Cardiac septum (tissue), 1 donor: ENCODE data around the gene GALM. TPM values are rescaled to one million over a fixed set of nuclear protein-coding genes. Genes with fewer than 3 reads are reported as not detected.
"Not testable (repeated sequence)": the region's sequence is repeated elsewhere in the genome, so short reads cannot be mapped to it uniquely, and the experiment has no call there.

ENCODE experiments used
- DNase-seq: peaks from one replicate; pipeline ENCODE4 v3.0.0-alpha.2; 2020; ENCODE audit warnings: low spot score
- intact Hi-C: fragments of 100-400 bp; cut with DNase I; formaldehyde crosslinking; loops from one replicate; pipeline ENCODE4 v1.14.0; 2022
- total RNA-seq: library from RNA; stranded (reverse); fragmentation: NEBNext Ultra II Directional; extraction: Animal tissue kit (Norgen Biotek cat#: 25700); gene quantifications from one replicate; pipeline ENCODE4 v1.2.1, GENCODE V29; 2021
- donor health status: DM: no; HTN: no; CAD: no.

Gene GALM
- total RNA-seq, 1 donor from 2014 or later = 8.5 TPM

DNA sequence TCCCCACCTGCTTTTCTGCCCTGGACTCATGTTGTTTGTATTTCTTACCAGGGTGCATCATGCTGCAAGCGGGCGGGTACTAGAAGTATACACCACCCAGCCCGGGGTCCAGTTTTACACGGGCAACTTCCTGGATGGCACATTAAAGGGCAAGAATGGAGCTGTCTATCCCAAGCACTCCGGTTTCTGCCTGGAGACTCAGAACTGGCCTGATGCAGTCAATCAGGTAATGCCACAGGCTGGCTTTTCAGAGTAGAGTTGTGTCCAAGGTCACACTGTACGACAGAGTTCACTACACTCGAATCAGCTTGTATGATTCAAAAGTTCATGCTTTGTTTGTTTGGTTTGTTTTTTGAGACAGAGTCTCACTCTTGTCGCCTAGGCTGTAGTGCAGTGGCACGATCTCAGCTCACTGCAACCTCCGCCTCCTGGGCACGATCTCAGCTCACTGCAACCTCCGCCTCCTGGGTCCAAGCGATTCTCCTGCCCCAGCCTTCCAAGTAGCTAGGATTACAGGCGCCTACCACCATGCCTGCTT, 65.8 kb downstream of the GALM start:
- no peak for DNase-seq
- intact Hi-C loops = no loop called here

GRCh38 chr2:38733300-38733971, 67.5 kb downstream of the GALM start:
- intact Hi-C loops = no loop called here
- no peak for DNase-seq

- intact Hi-C loops = no loop called here
- DNase-seq = no peak
These were observed 68.6 kb downstream of the GALM start for GRCh38 chr2:38734299-38735058.

- intact Hi-C loops = no loop called here
These were observed 70.0 kb downstream of the GALM start for GRCh38 chr2:38735999-38736320.

DNA sequence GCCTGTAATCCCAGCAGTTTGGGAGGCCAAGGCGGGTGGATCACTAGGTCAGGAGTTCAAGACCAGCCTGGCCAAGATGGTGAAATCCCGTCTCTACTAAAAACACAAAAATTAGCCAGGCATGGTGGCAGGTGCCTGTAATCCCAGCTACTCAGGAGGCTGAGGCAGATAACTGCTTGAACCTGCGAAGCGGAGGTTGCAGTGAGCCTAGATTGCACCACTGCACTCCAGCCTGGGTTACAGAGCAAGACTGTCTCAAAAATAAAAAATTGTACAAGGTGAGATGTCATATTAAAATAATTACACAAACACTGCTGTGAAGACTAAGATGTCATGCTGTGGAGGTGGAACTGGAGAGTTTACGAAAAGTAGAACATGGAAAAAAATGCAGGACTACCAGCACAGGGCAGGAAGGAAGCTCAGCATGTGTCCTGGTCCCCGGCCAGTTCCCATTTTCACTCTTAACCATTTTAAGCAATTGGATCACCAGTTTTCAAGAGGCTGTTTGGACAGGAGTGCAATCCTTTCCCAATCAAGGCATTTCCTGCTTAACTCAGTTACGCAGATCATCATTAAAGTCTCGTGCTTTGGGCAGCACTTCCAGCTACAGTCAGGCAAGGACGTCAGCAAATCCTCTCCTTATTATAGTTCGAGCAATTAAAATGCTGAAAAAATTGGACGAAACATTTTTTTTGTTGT, 71.2 kb downstream of the GALM start:
- intact Hi-C loops, DNase-seq: not testable (repeated sequence)

More at GRCh38 chr2:38735999-38736320, 70.0 kb downstream of the GALM start:
- DNase-seq = no peak

GRCh38 chr2:38737925-38738324, 72.0 kb downstream of the GALM start:
- DNase-seq = no peak
- intact Hi-C loops = no loop called here

GRCh38 chr2:38739524-38739923, 73.6 kb downstream of the GALM start:
- intact Hi-C loops = no loop called here
- no peak for DNase-seq

DNA sequence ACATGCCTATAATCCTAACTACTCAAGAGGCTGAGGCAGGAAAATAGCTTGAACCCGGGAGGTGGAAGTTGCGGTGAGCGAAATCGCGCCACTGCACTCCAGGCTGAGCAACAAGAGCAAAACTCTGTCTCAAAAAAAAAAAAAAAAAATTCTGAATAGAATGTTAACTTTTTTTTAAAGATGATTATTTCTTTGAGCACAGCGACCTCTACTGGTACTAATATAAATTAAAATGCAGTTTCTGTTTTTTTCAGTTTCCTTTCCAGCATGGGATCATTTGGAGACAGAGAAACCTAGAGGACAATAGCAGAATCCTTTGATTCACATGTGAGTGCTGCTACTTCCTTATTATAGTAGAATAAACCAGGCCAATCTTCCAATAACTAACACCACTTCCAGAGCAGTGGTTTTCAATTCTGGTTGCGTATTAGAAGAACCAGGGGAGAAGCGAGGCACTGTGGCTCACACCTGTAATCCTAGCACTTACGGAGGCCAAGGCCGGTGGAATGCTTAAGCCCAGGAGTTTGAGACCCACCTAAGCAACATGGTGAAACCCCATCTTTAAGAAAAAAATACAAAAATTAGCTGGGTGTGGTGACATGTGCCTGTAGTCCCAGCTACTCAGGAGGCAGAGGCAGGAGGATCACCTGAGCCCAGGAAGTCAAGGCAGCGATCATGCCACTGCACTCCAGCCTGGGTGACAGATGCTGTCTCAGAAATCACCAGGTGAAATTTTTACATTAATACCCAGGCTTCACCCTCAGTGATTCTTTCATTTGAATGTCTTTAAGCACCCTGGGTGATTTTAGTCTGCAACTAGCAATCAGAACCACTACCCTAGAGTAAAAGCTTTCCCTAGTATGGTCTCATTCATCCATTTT, 75.2 kb downstream of the GALM start:
- no peak for DNase-seq
- intact Hi-C loops = loop anchor here (5.0 kb wide), 3 partner anchors 159 to 424 kb away; no protein-coding TSS in a partner anchor

DNA sequence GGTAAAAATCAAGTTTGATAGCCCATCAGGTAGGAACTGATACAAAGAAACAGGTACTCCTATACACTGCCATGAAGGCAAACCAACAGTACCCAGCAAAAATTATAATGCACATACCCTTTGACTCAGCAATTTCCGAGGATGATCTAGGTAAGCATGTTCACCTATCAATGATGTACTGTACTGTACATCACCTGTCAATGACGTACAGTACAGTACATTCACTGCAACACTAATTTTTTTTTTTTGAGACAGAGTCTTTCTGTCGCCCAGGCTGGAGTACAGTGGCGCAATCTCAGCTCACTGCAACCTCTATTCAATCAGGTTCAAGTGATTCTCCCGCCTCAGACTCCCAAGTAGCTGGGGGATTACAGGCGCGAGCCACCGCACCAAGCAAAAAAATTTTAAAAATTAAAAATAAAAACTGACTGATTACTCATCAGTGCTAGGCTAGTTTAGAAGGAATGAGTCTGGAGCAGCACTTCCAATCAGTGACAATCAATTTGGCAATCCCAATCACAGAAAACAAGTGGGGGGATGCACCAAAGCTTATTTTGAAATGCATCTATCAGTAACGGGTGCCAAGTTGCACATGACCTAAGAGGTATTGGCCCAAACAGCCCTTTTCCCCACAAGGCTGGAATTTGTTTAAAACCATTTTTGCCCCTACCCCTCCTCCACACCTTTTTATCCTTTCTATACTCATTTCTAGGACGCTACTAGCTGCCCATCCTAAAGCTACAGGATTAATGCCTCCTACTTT, 77.1 kb downstream of the GALM start:
- DNase-seq = no peak
- intact Hi-C loops = loop anchor here (5.0 kb wide), 3 partner anchors 161 to 426 kb away; no protein-coding TSS in a partner anchor

DNA sequence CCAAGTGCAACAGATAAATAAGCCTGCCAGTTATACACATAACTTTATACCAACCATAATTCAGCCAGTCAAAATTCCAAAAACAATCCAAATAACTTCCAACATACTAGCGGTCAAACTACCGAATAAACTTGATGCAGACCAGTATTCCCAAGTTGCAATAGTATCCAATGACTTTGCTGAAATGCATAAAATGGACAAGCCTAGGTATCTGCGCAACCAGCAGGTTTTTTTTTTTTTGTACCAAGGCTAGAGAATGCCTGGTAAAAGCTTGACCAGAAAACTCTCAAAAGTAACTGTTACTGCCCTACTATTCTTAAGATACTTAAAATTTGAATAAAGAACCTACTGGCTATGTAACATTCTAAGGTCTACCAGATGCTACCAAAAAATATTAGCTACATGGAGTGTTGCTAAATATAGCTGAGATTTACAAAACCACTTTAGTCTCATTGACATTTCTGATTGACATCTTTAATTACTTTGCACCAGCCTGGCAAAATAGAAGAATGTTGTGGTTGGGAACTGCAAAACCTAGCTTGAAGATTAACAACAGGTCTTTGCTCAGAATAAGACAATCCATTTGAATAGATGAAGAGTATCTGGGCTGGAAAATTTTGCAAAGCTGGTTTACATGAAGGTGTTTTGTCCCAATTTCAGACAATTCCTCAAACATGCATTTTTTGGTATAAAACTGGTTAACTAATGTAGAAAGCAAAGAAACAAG, 77.9 kb downstream of the GALM start:
- intact Hi-C loops = loop anchor here (2.0 to 5.0 kb wide), 4 partner anchors 15 to 427 kb away; no protein-coding TSS in a partner anchor
- no peak for DNase-seq

DNA sequence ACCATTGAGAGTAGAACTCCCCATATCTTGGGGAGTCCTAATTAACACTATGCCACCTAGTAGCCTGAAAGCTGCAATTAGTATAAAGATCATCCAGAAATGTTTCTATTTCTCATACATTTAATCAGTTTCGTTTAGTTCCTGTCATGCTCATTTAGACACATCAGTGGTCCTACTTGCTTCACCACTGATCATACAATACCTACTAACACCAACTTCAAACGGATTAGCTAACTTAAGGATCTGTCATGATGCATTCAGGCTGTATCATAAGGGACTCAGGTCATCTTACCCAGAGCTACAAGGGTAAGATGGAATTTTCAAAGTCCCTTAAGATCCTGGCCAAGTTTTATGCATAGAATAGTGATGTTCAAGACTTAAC, 78.5 kb downstream of the GALM start:
- intact Hi-C loops = loop anchor here (2.0 to 5.0 kb wide), 4 partner anchors 16 to 427 kb away; no protein-coding TSS in a partner anchor
- no peak for DNase-seq

- DNase-seq = no peak
- intact Hi-C loops = loop anchor here (2.0 kb wide), 1 partner anchor 16 kb away; no protein-coding TSS in a partner anchor
These were observed 79.4 kb downstream of the GALM start for GRCh38 chr2:38745267-38745666.

DNA sequence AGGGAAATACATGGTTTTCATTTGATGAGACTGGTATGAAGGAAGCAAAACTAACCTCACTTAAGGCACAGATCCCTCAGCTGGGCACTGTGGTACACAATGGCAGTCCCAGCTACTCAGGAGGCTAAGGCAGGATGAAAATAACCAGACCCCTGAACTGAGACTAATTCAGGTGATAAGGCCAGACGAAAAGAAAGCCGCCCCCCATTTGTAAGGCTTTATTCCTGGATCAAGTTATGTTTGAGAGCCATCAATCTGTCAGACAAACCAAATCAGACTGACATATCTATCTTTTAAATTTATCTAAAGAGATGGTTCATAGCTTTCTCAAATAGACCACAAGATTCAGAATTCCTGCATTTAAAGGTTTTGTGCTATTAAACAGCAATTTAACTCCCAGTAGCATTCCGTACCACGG, 81.1 kb downstream of the GALM start:
- no peak for DNase-seq
- intact Hi-C loops = no loop called here

- intact Hi-C loops = no loop called here
- DNase-seq = no peak
These were observed 81.9 kb downstream of the GALM start for GRCh38 chr2:38747819-38748218.

DNA sequence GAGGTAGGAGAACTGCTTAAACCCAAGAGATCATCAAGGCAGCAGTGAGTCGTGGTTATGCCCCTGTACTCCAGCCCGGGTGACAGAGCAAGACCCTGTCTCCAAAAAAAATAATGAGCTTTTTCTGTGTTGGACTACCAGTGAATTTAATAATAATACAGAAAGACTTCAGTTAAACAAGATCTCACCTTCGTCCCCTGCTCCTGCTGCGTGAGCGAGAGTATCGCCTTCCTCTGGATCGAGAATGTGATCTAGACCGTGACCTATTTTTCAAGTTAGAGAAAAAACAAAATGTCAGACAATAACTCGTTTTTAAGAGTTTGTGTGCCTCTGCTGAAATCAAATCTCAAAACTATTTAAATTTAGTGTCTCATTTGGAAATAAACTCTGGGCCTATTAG, 82.5 kb downstream of the GALM start:
- intact Hi-C loops = no loop called here

GRCh38 chr2:38748943-38749804, 83.3 kb downstream of the GALM start:
- intact Hi-C loops = no loop called here
- DNase-seq = no peak

More for the DNA sequence above, 82.5 kb downstream of the GALM start:
- DNase-seq = no peak
